ENCODE results near the gene UFM1. TPM values are rescaled to one million over a fixed set of nuclear protein-coding genes. Genes with fewer than 3 reads are reported as not detected.

The UFM1 gene
- total RNA-seq, 1 donor from 2014 or later, result 28.8 TPM

- no peak for TF ChIP-seq CTCF (IDR thresholded peaks at IDR 0.05)
- intact Hi-C loops (cut with DNase I), result no loop called here
- Histone ChIP-seq H3K36me3 (no peaks in the 10 kb centered on the region), H3K4me3 (no peak overlapping the region), H3K4me1 (no peaks in the 10 kb centered on the region), H3K9me3 (no peaks in the 10 kb centered on the region), H3K27ac (no peak overlapping the region), H3K27me3 (no peaks in the 10 kb centered on the region)
- DNase-seq (ENCODE audit: low spot score in 2 of 2), result no peak
Measured at GRCh38 chr13:38405216-38405615, 55.6 kb downstream of the UFM1 start.

DNA sequence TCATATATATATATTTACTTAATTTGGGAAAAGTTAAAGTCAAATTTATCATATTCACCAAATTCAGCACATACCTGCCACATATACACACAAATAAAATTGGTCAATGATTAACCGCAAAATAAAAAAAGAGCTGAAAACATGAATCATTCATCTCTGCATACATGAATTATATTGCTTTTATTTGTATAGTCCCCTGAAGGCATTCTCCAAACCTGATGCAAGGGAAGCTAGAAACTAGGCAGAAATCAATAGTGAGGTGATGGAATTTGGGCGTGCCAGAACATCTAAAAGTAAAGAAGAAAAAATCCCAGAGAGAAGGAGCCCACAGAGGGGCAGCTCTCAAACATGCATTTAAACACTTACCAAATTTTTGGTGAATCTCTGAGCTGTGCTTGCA, 60.1 kb downstream of the UFM1 start:
- no peak overlapping the region for H3K27ac ChIP-seq
- no peaks in the 10 kb centered on the region for H3K4me1 ChIP-seq
- H3K36me3 ChIP-seq, result no peaks in the 10 kb centered on the region
- no peak for TF ChIP-seq CTCF (IDR thresholded peaks at IDR 0.05)
- H3K4me3 ChIP-seq, result no peak overlapping the region
- intact Hi-C loops (cut with DNase I), result no loop called here
- H3K9me3 ChIP-seq, result no peaks in the 10 kb centered on the region
- no peak for DNase-seq (ENCODE audit: low spot score in 2 of 2)
- no peaks in the 10 kb centered on the region for H3K27me3 ChIP-seq

DNA sequence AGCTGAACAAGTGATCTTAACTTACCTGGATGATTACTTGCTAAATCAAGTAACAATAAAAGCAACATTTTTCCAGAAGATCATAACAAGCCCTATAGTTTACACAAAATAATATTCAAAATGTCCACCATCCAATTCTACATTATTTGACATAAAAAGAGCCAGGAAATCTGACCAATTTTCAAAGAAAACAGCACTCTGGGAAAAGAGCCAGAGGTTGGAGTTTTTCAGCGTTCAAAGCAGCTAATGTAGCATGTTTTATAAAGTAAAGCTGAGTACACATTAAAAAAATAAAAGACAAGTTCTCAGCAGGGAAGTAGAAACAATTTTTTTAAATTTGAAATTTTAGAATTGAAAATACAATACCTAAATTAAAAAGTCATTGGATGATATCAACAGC, 62.6 kb downstream of the UFM1 start:
- H3K9me3 ChIP-seq, result no peaks in the 10 kb centered on the region
- no peak overlapping the region for H3K4me3 ChIP-seq
- H3K27ac ChIP-seq, result no peak overlapping the region
- intact Hi-C loops (cut with DNase I), result no loop called here
- no peaks in the 10 kb centered on the region for H3K36me3 ChIP-seq
- no peaks in the 10 kb centered on the region for H3K4me1 ChIP-seq
- DNase-seq (ENCODE audit: low spot score in 2 of 2), result no peak
- TF ChIP-seq CTCF (IDR thresholded peaks at IDR 0.05), result no peak
- no peaks in the 10 kb centered on the region for H3K27me3 ChIP-seq

Measured in ascending aorta (tissue), 2 donors.